GM19452 (cell line): ENCODE measurements around the gene BLACAT1.

Source experiments
- ATAC-seq: cut with Tn5 transposase; IDR thresholded peaks from one replicate; pipeline ENCODE4 v1.9.1; 2021; ENCODE audit not compliant: unreplicated experiment

Gene BLACAT1

DNA sequence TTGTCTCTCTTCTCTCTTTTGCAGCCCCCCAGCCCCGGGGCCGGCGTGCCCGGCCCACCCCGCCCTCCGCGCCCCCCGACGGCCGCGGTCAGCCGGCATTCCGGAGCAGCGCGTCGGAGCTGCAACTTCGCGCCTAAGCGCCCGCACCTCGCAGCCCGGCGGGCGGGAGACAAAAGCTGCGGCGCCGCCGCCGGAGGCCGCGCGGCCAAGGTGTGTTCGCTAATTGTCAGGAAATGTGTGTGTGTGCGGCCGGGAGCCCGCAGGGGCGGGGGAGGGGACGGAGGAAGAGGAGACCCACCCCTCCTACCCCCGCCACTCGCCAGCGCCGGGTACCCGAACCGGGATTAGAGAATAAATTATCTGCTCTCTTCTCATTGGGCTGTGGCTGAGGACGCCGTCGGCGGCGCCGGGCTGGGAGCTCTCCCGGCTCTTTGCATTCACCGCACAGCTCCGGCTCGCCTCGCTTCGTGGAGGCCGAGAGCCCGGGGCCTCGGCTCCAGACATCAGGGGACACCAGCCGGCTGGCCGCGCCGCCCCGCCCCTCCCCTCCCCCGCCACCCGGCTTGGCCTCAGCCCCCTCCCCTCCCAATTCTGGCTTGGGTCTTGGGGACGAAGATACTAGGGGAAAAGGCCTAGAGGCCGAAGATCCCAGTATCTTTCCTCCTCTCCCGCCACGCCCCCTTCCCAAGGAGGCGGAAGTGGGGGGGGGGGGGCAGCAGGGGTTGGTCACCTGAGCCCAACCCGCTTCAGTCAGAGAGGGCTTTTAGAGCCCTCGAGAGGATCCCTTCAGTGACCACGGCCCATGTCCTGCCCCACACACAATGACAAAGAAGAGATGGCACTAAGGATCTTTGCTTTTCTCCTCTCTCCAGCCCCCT is 1.3 kb upstream of the BLACAT1 start:
- no peak for ATAC-seq

DNA sequence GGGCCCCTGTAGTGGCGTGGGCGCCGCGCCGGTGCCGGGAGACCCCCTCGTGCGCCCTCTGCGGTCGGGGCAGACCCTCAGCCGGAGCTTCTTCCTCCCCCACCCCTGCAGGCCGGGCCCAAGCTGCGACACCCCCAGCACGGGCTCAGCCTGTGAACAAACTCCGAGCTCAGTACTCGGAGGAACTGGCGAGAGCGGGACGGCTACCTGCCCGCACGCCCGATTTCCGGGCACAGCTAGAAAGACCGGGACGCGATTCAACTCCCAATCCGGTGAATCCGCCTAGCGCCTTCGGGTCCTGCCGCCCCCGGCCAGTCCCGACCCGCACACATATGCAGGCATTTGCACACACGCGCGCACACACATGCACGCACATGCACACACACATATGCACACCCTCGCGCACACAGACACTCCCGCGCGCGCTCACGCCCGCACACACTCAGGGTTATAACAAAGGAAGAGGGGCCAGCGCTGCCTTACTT is 580 bp upstream of the BLACAT1 start:
- ATAC-seq = no peak

DNA sequence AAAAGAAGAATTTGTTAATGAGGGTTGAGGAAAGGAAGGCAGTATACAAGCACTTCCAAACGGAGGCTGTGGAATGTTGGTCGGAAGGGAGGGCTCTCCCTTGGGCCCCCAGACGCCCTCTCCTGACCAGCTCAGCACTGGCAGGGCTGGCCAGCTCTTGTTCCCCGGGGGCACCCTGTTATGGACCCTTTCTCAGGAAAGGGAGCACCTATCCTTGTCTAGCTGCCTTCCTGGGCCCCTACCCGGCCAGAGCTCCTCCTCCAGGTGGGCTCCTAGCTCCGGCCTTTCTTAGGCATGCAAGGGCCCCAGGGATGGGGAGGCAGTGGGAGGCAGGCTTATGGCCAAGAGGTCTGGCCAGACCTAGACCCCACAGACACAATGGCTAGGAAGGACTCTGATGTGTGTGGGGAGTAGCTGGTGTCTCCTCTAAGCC is 926 bp downstream of the BLACAT1 start:
- no peak for ATAC-seq

DNA sequence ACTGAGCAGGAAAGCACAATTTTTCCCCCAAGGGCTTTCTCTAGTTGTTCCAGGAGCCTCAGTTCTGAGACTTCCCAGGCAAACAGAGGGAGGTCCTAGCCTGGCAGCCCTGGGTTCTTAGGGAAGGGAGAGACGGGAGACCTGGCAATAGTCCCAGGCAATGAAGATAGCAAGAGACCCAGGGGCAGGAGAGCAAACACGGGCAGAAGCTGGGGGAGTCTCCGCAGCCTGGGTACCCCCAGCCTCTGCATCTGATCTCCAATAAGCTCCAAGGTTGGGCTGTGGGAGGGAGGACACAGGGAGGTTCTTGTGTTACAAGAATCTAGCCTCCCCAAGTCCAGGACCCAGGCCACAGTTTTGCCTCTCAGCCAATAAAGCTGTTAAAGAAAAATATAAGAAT is 2.4 kb downstream of the BLACAT1 start:
- no peak for ATAC-seq

DNA sequence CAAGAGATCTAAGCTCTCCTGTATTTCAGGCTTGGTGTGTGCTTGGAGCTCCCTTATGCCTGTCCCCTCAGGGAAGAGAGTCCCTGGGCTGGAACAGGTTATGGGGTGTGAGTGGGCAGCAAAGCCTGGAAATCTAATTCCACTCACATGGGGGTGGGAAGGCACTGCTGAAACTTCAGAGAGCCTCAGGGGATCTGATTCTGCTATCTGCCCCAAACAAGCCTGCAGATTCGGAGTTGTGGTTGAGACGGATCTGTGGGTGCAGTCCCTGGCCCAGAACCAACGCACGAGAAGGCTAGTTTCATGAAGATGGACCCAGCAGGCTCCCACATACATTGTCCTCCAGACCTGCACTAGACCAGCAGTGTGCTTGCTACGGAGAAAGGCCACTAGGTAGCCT is 2.9 kb downstream of the BLACAT1 start:
- no peak for ATAC-seq

DNA sequence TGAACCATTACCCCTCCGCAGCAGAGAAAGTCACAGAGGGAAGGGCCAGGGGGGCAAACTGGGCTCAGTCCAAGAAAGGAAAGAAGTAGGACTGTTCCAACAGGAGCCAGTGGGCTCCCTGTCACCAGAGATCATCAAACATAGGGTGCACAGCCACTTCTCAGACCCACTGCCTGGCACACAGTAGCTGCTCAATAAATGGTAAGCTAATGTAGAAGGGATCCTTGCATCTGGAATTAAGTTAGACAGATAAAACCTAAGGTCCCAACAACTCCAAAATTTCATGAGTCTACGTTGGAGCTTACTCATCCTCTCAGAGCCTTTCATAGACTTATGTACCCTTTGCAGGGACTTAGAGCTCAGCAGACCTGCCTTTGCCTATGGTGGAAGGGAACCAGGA is 3.5 kb downstream of the BLACAT1 start:
- no peak for ATAC-seq

DNA sequence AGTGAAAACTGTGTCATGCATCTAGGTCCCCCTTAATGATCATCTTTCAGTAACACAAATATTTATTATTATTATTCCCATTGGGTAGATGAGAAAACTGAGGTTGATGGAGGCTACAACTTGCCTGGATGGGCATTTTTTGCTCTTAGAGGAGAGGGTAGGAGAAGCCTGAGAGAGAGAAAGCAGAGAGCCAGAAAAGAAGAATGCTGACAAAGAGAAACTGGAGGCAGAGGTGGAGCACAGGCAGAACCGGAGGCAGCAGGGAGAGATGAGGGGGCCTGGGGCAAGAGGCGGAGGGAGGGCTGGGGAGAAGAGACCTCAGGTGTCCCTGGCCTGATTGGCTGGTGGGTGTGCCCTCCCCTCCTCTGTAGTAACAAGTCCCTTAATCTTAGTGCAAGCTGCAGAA is 4.1 kb downstream of the BLACAT1 start:
- ATAC-seq = no peak

DNA sequence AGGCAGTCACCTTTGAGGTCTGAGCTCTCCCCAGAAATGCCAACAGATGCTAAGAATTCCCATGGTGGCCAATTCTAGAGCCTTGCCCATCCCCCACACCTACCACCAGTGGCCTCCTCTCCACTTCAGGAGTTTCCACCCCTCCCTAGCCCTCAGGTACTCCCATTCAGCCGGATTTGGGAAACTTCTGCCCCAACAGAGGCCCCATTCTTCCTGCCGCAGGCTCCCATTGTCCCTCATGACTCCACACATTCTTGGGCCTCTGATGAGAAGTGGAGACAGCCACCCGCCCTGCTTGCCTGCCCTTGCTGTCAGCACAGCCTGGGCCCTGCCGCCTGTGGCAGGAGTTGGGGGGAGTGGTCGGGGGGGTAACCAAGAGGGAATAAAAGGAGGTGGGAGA is 4.6 kb downstream of the BLACAT1 start:
- ATAC-seq = no peak

DNA sequence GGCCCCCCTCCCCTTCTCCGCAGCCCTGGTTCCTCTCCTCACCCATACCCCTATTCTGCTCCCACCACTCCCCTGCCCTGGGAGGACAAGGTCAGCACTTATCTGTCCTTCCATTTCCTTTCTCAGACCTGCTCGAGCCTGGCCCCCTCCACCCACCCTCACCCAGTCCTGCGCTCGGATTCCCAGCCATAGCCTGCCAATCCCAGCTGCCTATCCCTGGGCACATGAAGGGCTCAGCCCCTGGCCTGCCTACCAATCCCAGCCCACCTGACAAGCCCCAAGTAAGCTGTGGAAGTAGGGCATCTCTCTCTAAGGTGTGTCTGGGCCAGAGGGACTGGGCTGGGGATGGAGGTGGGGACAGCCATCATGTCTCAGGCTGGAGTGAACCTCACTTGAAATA is 5.4 kb downstream of the BLACAT1 start:
- no peak for ATAC-seq

DNA sequence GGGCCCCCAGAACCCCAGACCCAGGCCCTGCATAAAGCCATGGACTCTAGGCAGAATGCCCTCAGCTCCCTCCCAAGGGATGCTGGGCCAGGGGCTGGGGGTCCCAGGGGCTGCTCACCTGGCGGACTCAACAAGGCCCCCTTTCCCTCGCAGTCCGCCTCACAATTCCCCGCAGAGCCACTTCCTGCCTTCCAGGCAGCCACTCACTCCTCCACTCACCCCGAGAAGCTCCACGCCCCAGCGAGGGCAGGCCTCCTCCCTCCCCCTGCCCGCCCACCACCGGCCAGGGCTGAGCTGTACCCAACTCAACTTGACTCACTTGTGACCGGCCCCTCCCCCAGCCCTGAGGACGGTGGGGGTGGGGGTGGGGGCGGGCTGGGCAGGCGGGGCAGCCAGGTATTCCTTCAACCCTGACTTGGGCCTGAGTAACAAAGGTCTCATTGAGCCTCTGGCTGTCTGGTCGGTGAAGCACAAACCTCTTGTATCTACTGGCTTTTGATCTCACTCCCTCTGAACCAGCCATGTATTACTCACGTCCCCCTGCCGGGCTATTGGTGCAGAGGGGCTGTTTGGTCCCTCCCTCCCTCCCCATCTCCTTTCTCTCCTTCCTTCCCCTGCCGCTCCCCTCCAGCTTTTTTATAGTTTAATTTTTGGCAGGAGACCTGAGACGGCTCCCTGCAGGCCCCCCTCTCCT is 5.9 kb downstream of the BLACAT1 start:
- ATAC-seq = no peak

DNA sequence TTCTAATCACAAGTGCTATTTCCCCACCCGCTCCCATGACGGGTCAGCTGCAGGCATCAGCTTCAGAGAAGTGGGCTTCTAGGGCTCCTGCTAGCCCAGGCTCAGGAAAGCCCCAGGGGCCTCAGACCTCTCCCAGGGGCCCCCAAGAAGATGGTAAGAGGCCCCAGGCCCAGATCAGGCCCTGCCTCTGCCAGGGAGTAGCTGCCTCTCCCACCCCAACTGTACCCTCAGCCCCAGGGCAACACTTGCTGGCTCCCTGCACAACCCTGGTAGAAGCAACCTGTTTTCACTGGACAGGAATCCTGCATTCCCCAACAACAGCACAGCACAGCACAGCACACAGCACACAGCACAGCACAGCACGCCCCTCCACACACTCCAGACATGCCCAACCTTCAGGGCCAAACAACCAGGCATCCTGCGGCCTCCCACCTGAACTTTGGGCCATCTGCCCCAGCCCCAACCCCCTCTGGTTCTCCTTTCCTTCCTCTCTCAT is 6.5 kb downstream of the BLACAT1 start:
- no peak for ATAC-seq

DNA sequence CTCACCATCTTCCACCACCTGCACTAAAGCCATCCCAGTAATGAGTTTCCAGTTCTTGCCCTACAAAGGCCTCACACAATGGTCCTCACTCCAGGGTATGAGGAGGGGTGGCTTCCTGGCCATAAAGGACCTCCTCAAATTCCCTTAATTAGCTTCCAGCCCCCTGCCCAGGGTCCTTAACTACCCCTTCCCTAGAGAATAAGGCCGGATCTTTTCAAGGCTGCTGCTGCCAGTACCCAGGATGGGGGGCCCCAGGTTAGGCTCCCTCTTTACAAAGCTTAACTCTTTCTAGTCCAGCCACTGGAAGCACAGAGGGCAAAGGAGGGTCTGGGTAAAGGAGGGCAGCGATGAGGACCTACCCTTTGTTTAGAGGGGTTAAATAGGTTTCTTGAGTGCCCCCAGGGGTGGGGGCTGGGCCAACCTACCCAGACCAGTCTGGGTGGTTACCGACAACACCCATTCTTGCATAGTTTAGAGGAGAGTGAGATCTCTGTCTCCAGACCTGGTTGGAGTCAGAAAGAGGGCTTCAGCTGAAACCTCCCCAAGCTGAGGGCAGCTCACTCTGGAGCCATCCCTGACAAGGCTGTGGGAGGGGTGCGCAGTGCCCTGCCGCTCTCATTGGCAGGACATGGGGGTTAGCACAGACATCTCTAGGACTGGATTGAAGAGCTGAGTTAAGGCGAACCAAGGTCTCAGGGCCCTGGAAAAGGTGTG is 7.1 kb downstream of the BLACAT1 start:
- no peak for ATAC-seq

DNA sequence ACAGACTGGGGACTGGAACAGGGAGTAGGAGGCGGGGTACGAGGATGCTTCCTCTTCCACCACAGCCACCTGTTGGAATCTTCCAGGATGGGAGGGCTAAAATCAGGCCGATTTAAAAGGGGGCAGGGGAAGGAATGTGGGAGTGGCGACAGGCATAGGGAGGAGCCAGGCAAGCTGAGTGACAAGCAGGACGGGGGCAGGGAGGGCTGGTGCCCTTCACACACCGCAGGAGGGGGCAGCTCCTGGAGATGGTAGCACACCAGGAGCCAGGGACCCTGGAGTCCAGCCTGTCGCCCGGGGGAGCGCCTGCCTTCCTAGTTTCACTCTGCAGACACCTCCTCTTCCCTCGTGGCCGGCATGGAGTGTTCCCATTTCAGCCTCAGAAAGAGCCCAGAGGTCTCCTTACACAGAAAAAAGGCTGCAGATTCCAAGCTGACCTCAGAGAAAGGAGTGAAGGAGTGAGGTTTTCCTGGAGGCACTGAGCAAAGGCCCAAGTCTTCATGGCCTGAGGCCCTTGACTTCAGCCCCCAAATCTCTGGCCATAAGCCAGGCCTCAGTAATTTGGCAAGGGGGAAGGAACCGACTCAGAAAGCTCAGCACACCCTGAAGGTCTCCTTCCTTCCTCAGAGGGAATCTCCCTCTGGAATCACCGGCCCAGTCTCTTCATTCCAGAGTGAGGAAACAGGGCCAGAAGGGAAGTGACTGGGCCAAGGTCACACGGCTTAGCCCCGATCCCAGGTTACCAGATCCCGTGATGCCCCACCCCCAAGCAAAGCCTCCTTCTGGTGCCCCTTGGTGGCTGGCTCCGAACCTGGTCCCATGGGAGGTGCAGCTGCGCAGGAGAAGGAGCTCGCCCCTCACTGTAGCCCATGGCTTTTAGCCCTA is 8.1 kb downstream of the BLACAT1 start:
- no peak for ATAC-seq

DNA sequence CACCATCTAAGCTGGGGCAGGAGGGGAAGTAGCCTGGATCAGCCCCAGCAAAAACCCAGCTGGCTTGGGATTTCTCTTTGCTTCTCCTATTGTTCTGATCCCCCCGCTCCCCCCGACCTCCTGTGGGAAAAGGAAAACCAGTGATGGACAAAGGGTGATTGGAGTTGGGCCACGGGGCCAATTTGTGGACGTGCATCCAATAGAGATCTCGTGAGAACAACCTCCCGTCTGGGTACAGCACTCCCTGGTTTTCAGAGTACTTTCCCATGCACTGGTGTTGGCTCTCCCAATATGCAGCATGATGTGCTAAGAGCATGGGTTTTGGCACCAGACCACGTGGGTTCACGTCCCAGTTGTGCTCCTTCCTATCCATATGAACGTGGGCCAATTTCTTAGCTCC is 9.0 kb downstream of the BLACAT1 start:
- ATAC-seq = no peak

DNA sequence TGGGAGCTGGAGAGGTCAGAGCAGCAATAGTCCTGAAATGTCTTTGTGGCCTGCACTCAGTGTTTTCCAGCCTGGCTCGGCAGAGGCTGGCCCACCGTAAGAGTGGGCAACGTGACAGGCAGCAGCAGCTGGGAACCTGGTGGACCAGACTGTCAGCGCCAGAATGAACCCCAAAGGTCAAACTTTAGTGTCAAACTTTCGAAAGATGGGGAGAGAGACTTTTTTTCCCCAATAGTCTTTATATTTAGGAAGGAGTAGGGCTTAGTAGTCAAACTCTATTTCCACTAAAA is 10.3 kb downstream of the BLACAT1 start:
- no peak for ATAC-seq

DNA sequence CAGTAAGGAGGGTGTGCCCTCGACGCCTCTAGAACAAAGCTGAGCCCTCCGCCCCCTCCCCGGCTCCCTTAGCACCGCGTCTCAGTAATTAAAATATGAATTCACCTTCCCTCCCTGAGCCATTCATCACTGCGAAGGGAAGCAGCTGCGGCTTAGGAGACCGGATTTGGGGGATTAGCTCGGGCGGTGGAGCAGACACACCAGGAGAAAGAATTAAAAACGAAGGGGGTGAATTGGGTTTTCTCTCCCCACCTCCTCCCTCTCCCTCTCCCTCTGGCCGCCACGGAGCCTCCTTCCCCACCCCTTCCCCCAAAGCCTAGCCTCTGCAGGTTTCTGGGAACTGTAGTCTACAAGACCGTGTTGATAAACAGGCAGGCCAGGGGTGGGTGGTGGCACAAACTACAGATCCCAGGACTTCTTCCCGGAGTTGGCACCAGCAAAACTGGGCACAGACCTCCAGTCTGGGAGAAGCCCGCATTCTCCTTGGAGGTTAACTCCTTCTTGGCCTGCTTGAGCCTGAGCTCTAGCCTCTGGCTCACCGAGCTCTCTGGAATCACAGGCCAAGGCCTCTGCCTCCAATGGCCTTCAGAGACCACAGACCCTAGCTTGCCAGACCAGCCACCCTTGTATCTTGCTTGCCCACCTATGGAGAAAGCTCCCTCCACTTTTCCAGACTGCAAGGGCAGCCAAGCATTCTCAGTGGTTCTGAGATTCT is 10.8 kb downstream of the BLACAT1 start:
- ATAC-seq = no peak

DNA sequence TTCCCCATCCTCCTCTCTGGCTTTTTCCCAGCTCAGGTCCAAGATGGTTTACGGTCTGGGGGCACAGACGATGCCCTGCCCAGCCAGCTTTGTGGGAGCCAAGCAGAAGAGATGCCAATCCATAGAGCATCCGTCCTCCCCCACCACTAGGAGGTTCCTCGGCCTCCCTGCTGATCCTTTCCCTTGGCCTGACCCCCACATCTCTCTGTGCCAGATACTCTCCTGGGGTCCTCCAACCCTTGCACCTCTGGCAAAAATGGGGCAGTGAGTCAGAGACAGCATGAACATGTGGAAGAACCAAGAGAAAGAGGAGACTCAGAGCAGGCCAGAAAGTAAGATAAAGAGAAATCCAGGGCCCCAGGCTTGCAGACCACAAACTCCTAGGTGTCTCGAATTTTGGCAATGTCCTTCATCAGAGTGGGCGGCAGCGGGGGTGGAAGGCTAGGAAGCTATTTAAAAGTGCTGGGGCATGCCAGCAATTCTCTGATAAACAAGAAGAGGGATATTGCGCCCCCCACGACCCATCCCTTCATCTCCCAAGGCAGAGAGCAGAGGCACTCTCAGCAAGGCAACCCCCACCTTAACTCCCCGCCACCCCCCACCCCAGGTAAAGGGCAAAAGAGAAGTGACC is 11.4 kb downstream of the BLACAT1 start:
- no peak for ATAC-seq

DNA sequence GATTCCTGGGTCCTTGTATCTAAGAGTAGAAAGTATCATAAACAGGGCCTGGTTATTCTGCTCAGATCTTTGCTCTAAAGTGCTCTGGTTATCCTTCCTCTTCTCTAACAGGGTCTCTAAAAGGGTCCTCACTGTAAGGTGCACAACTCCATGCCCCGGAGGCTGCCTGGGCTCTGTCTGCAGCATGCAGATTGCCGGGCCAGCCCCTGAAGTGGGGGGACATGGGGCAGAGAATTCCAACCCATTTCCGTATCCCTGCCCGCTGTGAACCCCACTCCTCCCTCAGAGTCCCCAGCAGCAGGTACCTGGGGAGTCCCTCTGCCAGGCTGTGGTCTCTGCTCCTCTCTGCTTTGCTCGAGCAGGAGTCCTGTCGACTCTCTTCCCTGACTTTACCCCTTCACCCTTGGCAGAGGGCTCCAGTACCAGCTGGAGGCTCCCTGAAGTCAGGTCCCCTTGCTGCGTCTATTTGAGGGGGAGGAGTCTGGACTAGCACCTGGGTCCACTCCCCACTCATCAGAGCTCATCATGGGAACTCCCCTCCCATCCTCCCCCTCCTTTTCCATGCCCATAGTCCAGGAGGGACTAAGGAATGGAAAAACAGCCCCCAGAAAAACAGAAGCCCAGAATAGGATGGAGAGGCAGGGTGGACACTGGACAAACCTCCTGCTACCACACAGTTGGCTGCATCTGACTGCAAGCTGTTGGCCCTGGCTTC is 12.1 kb downstream of the BLACAT1 start:
- ATAC-seq = no peak
